GM18951 (cell line): ENCODE data around the gene KCNJ4.
"Not testable (repeated sequence)": the region's sequence is repeated elsewhere in the genome, so short reads cannot be mapped to it uniquely, and the experiment has no call there.

Source experiments
- POLR2A ChIP-seq: IDR thresholded peaks from 4 replicates; pipeline ENCODE4 v1.6.1; 2011; ENCODE audit warnings: mild to moderate bottlenecking; ENCODE audit not compliant: insufficient read length, insufficient read depth; ENCODE audit errors: extremely low read depth
- in situ Hi-C: fragments of 300-500 bp; cut with MboI; formaldehyde crosslinking; loops from one replicate; pipeline ENCODE4 v1.12.0; 2022; ENCODE audit warnings: low sequenced_read_pairs, mixed read lengths, inconsistent platforms; ENCODE audit not compliant: unreplicated experiment

Gene KCNJ4

DNA sequence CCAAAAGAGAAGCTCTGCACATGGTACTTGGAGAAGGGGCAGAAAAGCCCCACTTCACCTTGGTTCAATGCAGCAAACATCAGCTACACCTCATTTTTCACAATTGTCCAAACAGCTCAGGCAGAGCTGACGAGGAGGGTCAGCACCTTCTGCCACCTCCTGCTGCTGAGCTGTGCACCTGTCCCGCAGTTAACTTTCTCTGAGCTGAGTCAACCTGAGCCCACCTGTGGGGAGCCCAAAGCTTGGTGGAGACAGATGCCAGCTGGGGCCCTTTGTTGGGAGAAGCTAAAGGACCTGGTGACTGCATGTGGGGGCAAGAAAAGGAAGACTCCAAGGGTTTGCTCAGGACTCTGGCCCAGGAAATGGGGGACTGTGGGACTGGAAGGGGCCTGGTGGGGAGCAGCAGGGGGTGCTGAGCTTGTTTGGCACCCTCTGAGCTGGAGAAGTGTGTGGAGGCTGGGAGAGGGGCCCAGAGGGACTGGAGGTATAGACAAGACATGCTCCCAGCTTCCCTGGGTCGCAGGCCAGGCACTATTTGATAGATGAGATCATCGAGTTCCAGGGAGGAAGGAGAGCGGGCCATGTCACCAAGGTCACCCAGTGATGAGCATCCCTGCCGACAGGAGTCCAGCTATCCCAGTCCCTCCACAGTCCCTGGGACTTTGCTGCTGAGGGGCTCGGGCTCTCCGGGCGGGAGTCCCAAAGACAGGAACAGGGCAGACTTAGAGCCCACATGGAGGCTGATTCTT is 53.5 kb downstream of the KCNJ4 start:
- TF ChIP-seq POLR2A: no peak
- in situ Hi-C loops: no loop called here

DNA sequence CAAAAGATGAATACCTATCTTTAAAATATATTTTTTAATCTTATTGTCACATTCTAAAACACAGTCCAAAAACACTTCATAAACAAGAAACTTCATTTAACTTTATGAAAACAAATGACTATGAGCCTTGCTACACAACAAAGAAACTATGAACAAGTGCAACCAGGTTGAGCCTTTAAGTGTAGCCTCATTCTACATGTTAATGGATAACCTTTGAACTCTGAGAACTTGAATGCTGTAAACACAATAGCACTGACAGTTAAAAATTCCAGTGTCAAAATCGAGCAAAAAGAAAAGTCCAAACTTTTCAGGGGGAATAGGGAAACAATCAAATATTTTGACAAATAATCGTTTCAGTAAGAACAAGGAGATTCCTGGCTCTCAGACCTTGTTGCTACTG is 54.7 kb downstream of the KCNJ4 start:
- in situ Hi-C loops: not testable (repeated sequence)

DNA sequence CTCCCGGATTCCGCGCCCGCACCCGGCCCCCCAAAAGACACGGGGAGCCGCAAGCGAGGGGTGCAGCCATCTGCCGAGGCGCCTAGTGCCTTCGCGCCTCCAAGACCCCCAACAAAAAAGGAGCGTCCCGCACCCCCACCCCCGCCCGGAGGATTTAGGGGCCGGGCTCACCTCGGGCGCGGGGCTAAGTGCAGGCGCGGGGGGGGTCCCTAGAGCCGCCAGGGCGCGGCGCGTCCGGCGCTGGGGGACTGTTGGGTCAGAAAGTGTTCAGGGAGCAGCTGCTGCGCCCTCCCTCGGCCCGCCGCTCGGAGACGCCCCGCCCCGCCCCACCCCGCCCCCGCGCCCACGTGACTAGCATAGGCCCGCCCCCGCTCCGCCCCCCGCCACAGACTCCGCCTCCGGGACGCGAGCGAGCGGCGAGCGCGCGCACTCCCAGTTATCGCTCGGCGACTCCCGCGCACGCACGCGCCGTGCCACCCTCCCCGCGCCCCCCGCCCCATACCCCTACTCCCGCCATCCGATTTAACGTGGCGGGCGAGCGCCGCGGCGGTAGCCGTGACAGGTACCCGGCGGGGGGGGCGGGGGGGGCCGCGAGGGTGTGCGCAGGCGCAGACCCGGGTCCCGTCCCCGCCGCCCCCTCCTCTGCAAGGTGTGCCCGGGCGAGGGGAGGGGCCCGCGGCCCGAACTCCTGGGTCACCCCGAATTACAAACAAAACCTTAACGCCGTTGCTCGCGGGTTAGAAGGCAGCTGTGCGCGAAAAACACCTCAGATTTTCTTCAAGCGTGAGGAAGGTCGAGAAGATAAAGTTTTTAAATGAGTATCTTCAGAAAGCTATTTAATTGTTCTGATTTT is 56.2 kb downstream of the KCNJ4 start:
- in situ Hi-C loops: no loop called here
- TF ChIP-seq POLR2A: peak; percentile 71

DNA sequence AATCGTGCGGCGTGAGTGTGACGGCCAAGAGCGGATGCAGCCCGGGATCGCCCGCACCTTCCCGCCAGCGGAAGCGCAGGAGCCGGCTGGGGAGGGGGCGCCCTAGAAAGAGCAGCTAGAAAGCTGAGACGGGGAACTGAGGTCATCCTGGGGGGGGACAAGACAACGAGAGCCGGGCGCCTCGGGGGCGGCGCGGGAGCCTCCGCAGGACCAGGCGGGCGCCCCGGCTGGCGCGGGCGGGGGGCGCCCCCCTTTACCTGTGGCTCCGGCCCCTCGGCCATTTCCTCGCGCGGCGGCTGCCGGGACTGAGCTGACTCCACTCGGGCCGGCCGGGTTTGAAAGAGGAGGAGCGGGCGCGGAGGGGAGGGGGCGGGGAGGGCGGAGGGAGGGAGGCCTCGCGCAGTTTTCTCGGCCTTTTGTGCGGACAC is 56.8 kb downstream of the KCNJ4 start:
- in situ Hi-C loops: not testable (repeated sequence)

DNA sequence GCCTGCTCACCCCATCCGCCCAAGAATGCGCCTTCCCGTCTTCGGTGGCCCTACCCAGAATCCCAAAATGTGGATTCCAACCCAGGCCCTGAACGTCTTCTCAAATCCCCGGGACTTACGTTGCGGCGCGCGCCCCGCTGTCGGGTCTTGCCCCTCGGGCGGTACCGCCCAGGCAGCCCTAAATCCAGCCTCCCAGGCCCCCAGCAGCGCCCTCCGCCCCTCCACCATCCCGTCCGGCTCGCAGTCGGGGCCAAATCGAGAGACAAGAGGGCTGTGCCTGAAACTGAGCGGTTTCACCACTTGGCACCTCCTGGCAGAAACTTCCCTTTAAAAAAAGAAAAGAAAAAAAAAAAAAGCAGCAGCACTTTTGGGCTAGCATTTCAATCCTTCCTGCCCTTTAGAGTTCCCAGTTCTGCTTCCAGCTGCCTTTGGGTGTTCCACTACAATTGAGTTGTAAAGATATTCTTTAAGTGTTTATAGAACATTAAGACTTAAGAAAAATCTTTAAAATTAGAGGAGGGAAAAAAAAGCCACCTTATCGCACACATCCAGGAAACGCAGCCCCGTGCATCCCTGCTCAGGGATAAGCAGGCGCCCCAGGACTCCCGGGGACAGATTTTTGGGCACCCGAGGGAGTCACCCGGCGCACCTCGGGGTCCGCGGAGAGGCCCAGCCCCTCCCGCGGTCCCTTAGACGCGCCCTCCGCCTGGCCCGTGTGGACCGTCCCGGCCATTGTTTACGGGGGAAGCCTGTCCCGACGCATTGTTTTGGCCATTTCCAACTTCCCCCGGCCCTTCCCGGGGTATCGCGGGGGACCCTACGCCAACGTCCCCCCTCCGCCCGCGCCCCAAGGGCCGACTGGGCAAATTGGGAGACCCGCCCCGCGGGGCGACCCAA is 57.6 kb downstream of the KCNJ4 start:
- in situ Hi-C loops: no loop called here
- peak; percentile 29 for TF ChIP-seq POLR2A

DNA sequence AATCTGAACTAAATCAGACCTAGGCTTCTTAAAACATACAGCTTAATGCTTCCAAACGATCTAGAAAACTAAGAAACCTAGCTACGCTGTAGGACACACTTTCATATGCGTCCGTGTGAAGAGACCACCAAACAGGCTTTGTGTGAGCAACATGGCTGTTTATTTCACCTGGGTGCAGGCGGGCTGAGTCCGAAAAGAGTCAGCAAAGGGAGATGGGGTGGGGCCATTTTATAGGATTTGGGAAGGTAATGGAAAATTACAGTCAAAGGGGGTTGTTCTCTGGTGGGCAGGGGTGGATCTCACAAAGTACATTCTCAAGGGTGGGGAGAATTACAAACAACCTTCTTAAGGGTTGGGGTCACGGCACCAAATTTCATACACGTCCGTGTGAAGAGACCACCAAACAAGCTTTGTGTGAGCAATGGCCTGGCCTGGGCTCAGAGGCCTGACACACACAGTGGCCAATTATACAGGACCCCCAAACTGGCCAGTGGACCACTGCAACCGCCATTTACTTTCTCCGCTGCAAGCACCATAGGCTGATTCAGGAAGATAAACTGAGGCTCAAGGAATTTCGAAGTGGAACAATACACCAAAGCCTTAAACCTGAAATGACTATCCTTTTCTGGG is 58.4 kb downstream of the KCNJ4 start:
- in situ Hi-C loops: not testable (repeated sequence)

DNA sequence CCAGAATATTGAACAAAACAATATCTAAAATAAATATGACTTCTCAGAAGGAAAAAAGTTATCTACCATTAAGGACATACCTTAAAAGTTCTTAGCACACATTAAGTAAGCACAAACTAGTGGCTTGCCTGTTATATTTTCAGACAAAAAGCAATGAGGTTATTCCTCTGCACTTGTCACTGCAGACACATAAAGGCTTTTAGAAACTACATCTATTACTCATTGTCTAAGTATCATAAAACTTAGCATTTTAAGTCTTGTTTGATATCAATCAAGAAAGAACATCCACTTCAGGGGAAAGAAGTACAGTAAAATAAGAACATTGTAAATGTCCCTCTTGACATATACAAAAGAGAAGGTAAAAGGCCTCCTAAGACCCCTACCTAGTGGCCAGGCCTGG is 59.1 kb downstream of the KCNJ4 start:
- in situ Hi-C loops: not testable (repeated sequence)

DNA sequence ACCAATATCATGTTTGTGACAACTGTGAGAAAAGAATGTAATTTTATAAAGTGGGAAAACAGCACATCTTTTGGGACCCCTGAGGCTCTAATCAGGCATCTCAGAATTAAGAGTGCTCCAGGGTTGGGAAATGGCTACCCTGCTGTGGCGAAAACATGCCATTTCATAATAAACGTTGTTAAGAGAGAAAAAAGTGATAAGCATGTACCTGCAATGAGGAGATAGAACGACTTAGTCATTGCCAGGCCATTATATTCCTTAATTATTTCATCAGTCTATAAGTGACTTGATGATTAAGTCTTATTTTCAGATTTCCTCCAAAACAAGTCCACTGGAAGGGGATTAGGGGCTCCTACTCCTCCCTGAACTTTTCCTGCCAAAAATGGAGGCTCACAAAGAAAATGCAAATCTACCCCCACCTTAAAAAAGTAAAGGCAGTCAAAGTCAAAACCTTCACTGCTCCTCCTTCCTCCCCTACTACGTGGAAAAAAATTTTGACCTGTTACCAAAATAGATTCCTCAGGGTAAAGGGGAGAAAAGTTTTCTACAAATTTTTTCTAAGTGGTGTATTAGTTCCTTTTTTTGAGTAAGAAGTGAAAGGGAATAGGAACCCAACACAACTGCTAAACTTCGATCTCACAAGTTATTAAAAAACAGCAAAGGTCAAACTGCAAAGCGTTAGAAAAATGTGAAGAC is 59.9 kb downstream of the KCNJ4 start:
- in situ Hi-C loops: not testable (repeated sequence)

DNA sequence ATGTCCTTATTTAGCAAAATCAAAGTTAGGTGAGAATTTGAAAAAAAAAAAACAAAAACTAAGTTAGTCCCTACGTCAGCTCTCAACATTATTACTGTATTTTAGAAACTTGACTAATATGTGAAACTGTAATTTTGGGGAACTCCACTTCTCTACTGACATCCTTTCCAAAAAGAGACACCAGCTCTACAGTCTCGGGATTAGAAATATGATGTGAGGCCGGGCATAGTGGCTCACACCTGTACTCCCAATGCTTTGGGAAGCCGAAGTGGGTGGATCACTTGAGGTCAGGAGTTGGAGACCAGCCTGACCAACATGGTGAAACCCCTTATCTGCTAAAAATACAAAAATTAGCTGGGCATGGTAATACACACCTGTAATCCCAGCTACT is 65.6 kb downstream of the KCNJ4 start:
- in situ Hi-C loops: not testable (repeated sequence)

DNA sequence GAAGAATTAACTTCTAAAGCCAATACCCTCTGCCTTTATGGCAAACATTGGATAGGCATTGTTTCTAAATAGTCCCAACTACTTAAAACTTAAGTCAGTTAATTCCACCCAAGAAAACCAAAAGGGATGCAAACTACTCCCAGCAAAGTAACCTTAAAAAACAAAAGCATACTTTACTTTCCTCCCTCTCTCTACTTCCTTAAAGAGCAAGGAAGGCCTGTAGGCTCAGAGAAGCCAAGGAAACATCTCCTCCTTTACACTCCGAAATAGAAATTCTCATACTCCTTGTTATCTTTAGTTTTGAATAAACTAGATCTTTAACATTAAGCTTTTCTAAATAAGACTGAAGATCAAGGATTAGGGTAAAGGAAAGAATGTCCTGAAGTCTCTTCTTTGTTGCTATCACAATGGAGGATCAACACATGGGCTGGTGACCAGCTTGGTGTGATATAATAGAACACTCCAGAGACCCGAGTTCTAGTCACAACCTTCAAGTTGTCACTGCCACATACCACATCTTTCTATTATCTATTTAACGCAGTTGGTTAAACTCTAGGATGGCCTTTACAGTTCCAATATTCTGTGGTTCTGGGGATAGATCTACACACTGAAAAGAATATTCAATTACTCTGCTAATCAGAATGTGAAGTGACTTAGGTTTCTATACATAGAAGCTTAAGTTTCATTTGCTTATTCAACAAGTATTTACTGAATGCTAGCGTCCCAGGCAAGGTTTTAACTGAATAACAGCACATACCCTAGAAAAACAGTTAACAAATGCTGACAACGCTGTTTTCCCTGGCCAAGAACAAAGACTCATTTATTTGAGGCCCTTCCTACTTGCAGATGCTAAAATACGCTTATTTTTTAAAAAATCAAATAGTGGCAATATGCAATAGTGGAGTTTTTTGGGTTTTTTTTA is 66.2 kb downstream of the KCNJ4 start:
- in situ Hi-C loops: not testable (repeated sequence)

DNA sequence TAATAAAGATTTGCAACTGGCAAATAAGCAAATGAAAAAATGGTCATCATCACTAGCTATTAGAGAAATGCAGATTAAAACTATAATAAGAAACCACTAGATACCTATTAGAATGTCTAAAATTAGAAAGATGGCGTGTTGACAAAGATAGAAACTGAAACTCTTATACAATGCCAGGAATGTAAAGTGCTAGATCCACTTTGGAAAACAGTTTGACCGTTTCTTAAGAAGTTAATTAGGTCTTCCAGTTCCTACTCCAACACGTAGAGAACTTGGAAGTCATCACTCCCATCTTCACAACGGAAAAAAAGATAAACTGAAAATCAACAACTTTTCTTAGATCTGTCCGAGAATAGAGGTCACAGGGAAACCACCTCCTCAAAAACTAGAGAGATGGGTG is 68.1 kb downstream of the KCNJ4 start:
- in situ Hi-C loops: not testable (repeated sequence)

DNA sequence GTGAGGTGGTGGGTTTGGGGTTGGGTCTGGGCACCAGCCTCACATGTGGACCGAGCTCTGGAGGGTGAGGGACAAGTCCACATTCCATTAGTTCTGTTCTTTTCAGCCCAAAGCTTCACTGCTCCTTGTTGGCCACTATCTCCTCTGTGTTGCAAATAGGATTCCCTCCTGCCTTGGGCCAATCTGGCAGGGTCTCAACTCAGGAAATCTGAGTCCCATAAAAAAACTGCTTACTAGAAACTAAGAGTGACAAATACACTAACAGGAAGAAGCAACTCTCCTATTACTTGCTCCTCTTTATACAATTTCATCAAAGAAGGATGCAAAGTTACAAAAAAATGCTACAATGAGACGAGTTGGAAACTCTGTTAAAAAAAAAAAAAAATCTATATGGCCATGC is 71.6 kb downstream of the KCNJ4 start:
- in situ Hi-C loops: no loop called here
- TF ChIP-seq POLR2A: no peak

DNA sequence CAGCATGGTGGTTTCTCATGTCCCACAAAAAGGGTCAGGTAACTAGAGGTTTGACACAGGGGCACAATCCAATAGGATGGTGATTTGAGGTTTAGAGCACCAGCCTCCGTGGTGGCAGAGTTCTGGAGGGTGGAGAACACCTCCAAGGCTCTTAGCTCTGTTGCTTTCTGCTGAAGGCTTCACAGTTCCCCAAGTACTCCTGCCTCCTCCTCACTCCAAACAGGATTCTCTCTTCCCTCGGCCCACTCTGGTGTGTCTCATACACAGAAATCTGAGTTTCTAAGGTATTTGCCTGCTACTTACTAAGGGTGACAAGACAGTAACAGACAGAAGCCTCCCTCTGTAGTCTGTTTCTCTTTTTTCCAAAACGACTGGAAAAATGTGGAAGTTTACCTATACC is 73.6 kb downstream of the KCNJ4 start:
- in situ Hi-C loops: not testable (repeated sequence)
